GM12801 (cell line): ENCODE data around the gene FBRSL1.

Experiments used
- TF ChIP-seq, protein P1 (sequence below): IDR thresholded peaks from one replicate; pipeline ENCODE4 v1.5.1; 2011; ENCODE audit warnings: control low read depth; ENCODE audit not compliant: insufficient read length; ENCODE audit errors: extremely low read depth

The FBRSL1 gene

DNA sequence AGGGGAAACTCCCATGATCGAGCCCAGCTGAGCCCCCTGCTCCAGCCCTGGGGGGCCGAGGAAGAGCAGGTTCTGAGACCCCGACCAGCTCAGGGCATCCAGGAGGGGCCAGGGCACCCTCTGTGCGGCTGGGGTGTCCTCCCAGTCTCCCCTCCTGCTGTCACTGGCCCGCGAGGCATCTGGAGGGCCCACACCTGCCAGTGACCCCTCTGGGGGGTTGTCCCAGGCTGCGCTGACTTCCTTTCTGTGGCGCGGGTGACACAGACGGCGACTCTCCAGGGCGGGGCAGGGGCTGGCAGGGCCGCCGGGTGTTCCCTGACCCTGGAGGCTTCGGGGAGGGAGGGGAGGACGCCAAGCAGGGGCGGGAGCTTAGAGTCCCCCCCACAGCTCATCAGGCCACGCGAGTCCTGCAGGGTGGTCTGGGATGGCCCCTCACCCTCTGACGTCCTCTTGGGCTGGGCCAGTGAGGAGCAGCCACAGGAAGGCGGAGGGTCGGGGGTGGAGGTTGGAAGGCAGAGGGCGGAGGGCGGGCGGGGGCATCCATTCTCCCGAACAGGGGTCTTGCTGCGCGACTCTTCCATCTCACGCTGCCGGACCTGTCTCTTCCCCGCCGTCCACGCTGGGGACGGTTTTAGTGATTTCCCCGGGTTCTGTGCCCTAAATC is 38.6 kb upstream of the FBRSL1 start:
- TF ChIP-seq, protein P1, sequence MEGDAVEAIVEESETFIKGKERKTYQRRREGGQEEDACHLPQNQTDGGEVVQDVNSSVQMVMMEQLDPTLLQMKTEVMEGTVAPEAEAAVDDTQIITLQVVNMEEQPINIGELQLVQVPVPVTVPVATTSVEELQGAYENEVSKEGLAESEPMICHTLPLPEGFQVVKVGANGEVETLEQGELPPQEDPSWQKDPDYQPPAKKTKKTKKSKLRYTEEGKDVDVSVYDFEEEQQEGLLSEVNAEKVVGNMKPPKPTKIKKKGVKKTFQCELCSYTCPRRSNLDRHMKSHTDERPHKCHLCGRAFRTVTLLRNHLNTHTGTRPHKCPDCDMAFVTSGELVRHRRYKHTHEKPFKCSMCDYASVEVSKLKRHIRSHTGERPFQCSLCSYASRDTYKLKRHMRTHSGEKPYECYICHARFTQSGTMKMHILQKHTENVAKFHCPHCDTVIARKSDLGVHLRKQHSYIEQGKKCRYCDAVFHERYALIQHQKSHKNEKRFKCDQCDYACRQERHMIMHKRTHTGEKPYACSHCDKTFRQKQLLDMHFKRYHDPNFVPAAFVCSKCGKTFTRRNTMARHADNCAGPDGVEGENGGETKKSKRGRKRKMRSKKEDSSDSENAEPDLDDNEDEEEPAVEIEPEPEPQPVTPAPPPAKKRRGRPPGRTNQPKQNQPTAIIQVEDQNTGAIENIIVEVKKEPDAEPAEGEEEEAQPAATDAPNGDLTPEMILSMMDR: no peak

DNA sequence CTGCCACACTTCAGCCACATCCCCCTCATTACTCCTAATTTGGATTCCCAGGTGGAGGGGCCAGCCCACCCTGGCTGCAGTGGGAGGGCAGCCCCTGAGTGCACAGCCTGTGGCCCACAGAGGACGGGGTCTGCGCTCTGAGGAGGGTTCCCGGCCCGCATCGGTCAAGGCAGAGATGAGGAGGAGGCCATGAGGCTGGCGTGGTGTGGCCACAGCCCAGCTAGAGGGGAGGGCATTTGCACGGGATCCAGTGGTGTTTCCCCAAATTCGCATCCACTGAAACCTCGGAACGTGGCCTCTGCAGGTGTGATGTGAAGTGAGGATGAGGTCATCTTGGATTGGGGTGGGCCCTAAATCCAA is 38.1 kb upstream of the FBRSL1 start:
- TF ChIP-seq, protein P1: no peak

DNA sequence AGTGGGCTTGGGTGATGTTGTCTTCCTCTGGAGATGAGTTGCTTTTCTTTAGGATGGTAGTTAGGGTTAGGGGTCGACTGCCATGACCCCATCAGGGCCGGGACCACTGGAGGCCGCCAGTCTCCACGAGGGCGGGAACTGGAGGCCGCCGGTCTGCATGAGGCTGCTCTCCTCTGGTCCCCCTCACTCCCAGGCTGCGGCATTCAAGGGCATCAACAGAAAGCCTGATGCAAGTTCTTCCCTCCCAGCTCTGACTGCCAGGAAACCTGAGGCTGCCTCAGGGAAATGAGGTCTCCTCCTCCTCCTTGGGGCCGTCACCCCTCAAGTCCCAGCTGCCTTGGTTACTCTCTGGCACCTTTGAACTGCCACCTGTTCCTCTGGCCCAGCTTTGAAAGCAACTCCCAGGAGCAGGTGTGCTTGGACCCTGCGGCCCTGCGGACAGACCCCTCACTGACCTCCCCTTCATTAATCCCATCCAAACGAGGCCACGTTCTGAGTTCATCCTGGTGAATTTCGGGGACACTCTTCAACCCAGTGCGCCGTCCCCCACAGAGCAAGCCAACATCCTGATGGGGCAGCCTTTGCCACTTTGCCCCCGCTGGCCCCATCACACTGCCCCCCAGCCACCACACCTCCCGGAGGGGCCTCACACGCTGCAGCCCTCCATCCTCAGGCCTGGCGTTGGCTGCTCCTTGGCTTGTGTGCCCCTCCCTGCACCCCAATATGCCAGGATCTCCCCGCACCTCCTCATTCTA is 37.2 kb upstream of the FBRSL1 start:
- TF ChIP-seq, protein P1: no peak

DNA sequence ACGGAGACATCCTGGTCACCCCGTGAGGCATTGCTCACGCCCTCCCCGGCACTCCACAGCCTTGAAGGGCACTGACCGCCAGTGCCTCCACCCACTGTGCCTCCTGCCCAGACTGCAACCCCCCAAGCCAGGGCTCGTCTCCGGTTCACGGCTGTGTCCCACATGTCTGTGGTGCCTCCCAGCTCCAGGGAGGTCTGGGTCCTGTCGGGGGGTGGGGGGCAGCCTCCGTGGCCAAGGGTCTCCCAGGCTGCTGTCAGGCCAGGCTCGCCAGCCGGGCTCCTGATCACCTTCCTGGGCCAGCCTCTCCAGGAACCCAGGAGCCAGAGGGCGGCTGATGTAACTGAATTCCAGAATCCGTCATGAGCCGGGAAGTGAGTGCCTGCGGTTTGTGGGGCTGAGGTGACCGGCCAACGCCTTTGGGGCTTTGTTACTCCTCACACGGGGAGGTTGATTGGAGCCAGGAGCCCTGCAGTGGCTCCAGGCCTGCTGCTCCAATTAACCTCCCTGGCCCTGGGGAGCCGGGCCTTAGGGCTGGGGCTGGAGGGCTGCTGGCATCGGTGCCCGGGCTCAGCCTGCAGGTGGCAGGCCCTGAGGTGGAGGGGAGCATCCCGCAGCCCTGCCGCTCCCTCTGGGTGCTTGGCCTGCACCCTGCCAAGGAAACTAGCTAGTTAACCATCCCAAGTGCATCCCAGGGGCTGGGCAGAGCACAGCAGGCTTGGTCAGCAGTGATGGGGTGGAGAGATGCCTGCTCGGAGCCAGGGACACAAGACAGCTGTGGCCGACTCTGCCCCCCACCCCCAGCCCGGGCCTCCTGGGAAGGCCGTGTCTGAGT is 36.4 kb upstream of the FBRSL1 start:
- TF ChIP-seq, protein P1: no peak

DNA sequence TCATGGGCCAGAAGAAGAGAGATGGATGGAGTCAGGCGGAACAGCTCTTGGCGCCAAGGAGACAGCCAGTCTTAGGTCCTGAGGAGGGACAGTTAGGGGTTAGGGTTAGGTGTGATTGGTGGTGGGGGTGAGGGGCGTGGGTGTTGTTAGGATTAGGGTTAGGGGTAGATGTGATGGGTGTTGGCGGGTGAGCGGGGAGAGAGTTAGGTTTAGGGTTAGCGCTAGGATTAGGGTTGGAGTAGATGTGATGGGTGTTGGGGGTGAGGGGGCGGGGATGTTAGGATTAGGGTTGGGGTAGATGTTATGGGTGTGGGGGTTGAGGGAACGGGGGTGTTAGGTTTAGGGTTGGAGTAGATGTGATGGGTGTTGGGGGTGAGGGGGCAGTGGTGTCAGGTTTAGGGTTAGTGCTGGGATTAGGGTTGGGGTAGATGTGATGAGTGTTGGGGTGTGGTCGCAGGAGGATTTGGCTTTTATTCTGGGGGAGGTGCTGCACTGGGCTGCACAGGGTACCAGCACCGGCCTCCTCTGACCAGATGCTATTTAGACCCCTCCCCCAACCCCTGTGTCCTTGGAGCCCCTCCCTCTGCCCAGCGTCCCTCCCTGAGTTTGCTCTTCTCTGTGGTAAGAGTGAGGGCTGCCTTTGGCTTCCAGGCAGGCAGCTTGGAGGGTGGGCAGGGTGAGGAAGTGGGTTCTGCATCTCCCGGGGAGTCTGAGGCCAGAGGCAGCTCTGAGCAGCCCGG is 35.6 kb upstream of the FBRSL1 start:
- TF ChIP-seq, protein P1: no peak

DNA sequence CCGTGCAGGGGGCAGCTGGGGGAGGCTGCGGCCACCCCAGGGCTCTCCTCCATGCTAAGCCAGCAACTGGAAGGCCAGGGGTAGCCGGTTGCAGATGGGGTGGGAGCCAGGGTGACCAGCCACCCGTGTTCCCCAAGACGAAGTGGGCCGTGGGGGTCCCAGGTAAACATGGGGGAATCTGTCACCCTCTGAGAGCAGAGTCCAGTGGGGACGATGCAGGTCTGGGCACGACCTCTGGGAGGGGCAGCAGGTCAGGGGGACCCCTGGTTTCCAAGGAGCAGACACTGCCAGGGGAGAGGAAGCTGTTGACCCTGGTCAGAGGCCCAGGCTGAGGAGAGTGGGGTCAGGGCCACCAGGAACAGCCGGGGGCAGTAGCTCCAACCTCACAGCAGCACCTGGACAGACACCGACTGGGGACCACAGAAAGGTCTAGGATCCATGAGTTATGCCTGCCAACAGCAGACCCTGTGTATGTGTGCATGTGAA is 35.0 kb upstream of the FBRSL1 start:
- TF ChIP-seq, protein P1: no peak
